ENCODE results near the gene UBE2J2. TPM values are rescaled to one million over a fixed set of nuclear protein-coding genes. Genes with fewer than 3 reads are reported as not detected.

UBE2J2 gene
- total RNA-seq, 1 donor from 2014 or later: 65.1 TPM

GRCh38 chr1:1284221-1285101 lies 10.8 kb upstream of the UBE2J2 start:
- no peak for DNase-seq (ENCODE audit: low read depth)
- no peak overlapping the region for H3K4me3 ChIP-seq (ENCODE audit: low read depth, low read length)
- no peak for TF ChIP-seq CTCF (IDR thresholded peaks at IDR 0.05; ENCODE audit: insufficient read depth, low read length, poor library complexity, severe bottlenecking)
- H3K36me3 ChIP-seq (ENCODE audit: control insufficient read depth, insufficient read depth, low read length): no peaks in the 10 kb centered on the region
- H3K27me3 ChIP-seq (ENCODE audit: control insufficient read depth, insufficient read depth, low read length): peaks cover 25% of the 10 kb centered on the region

GRCh38 chr1:1283821-1284220 lies 10.2 kb upstream of the UBE2J2 start:
- TF ChIP-seq CTCF (IDR thresholded peaks at IDR 0.05; ENCODE audit: insufficient read depth, low read length, poor library complexity, severe bottlenecking): peak; percentile 19
- H3K36me3 ChIP-seq (ENCODE audit: control insufficient read depth, insufficient read depth, low read length): no peaks in the 10 kb centered on the region
- no peak for DNase-seq (ENCODE audit: low read depth)
- H3K4me3 ChIP-seq (ENCODE audit: low read depth, low read length): no peak overlapping the region
- peaks cover 25% of the 10 kb centered on the region for H3K27me3 ChIP-seq (ENCODE audit: control insufficient read depth, insufficient read depth, low read length)

DNA sequence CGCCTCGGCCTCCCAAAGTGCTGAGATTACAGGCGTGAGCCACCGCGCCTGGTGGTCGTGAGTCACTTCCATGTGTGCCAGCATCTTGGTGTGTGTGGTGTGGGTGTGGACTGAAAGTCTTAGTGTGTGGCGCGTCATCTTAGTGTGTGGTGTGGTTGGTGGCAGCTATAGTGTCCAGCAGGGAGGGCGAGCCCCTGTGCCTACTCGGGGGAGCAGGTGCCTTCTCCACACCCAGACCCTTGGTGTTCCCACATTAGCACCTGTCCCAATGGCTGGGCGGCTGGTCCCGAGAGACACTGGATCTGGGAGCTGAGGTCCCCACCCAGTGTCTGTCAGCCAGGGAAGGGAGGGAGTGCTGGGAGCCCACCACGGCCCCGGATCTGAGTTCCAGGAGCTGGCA lies 9.3 kb upstream of the UBE2J2 start:
- no peak overlapping the region for H3K4me3 ChIP-seq (ENCODE audit: low read depth, low read length)
- no peaks in the 10 kb centered on the region for H3K36me3 ChIP-seq (ENCODE audit: control insufficient read depth, insufficient read depth, low read length)
- H3K27me3 ChIP-seq (ENCODE audit: control insufficient read depth, insufficient read depth, low read length): peaks cover 25% of the 10 kb centered on the region
- TF ChIP-seq CTCF (IDR thresholded peaks at IDR 0.05; ENCODE audit: insufficient read depth, low read length, poor library complexity, severe bottlenecking): no peak
- DNase-seq (ENCODE audit: low read depth): no peak

DNA sequence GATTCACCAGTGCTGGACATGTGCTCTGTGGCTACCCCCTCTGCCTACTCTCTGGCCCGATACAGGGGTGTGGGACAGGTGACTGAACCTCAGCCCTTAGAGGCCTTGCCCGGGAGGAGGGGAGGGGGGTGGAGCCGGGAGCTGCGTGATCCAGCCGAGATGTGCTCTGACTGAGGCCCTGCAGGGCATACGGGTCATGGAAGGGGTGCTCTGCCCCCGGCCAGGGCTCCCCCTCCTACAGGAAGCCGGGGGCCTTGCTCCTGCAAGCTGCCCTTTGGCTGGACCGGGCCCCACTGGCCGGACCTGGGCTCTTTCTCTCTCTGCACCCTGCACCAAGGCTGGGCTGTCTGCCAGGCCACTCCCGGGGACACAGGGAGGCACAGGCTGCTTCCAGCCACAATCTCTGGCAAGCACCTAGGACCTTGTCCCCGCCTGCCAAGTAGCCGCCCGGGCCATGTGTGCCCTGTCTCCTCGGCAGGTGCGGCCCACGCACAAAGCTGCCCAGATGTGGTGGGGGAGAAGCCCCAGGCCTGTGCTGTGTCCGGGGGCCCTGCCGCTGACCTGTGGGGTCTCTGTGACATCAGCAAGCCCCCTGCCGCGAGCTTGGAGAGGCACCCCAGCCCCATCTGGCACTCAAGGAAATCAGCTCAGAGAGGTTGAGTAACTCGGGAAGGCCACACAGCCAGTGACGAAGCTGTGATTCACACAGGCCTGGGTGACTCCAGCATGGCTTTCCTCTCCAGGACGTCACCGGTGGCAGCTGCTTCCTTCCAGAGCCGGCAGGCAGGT lies 8.1 kb upstream of the UBE2J2 start:
- H3K4me3 ChIP-seq (ENCODE audit: low read depth, low read length): no peak overlapping the region
- H3K27me3 ChIP-seq (ENCODE audit: control insufficient read depth, insufficient read depth, low read length): peaks cover 16% of the 10 kb centered on the region
- DNase-seq (ENCODE audit: low read depth): no peak
- H3K36me3 ChIP-seq (ENCODE audit: control insufficient read depth, insufficient read depth, low read length): no peaks in the 10 kb centered on the region
- no peak for TF ChIP-seq CTCF (IDR thresholded peaks at IDR 0.05; ENCODE audit: insufficient read depth, low read length, poor library complexity, severe bottlenecking)

DNA sequence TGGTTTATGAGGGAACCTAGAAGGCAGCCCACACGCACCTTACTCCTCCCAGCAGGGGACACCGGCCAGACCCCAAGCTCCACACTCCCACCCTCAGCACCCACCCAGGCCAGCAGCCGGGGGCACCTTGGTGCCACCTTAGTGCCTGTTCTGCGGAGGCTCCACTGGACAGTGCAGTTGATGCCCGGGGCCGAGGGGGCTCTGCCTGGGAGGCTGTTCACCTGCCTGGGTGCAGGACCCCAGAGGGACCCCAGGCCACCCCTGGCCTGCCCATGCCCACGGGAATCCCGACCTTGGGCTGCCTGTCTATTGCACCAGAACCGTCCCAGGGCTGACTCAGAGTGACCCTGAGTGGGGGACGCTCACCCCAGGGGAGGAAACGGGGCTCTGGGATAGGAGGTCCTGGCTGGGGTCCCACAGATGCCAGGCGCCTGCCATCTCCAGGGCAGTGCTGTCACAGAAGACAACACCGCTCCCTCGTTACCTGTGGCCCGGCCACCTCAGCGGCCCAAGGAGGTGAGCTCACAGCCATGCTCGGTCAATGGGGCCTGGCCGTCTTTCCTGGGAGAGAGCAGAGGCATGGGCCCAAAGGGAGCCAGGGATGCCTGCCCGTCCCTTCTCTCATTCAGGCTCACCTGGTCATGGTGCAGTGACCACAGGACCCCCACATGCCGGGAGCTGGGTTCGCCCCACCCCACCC lies 7.3 kb upstream of the UBE2J2 start:
- no peak for TF ChIP-seq CTCF (IDR thresholded peaks at IDR 0.05; ENCODE audit: insufficient read depth, low read length, poor library complexity, severe bottlenecking)
- Histone ChIP-seq H3K36me3 (ENCODE audit: control insufficient read depth, insufficient read depth, low read length) (no peaks in the 10 kb centered on the region), H3K4me3 (ENCODE audit: low read depth, low read length) (no peak overlapping the region), H3K27me3 (ENCODE audit: control insufficient read depth, insufficient read depth, low read length) (peaks cover 8% of the 10 kb centered on the region)
- DNase-seq (ENCODE audit: low read depth): no peak

All from kidney epithelial cell (primary cell).